Natural killer cell (primary cell): ENCODE data around the gene DENND5A. TPM values are rescaled to one million over a fixed set of nuclear protein-coding genes. Genes with fewer than 3 reads are reported as not detected.

ENCODE experiments used
- ATAC-seq, 3 donors: fragments of 150-1000 bp in 2 of 3; fragments of 200-7000 bp in 1 of 3; cut with Tn5 transposase; 1 replicate in 1 of 3; 2 replicates in 2 of 3; pipeline ENCODE4 v1.10.0; 2021; ENCODE audit warnings: mild to moderate bottlenecking in 2 of 3, moderate library complexity in 2 of 3
- DNase-seq, 2 donors: peaks; one replicate each; pipeline versions ENCODE4 v3.0.0 to v3.0.0-alpha.2; 2013 to 2021; ENCODE audit warnings: mixed read lengths in 1 of 2
- H3K27ac ChIP-seq: one replicate; pipeline ENCODE4 v1.5.1; 2013; ENCODE audit warnings: mild to moderate bottlenecking, low read length
- H3K27me3 ChIP-seq: one replicate; pipeline ENCODE4 v1.6.1; 2013; ENCODE audit warnings: low read length; ENCODE audit not compliant: control insufficient read depth, insufficient read depth
- H3K36me3 ChIP-seq: one replicate; pipeline ENCODE4 v1.6.1; 2013; ENCODE audit warnings: low read length; ENCODE audit not compliant: control insufficient read depth, insufficient read depth
- H3K4me1 ChIP-seq: one replicate; pipeline ENCODE4 v1.6.1; 2013; ENCODE audit warnings: low read length; ENCODE audit not compliant: control insufficient read depth, insufficient read depth
- H3K4me3 ChIP-seq: one replicate; pipeline ENCODE4 v1.5.1; 2013; ENCODE audit warnings: low read length
- H3K9me3 ChIP-seq: one replicate; pipeline ENCODE4 v1.6.1; 2013; ENCODE audit warnings: low read length; ENCODE audit not compliant: control insufficient read depth, insufficient read depth
- H3K27ac Mint-ChIP-seq, 2 donors: one replicate each; pipeline ENCODE4 v1.8.0; 2022; ENCODE audit warnings: mild to moderate bottlenecking in 2 of 2, mixed read lengths in 2 of 2, moderate library complexity in 1 of 2
- H3K27me3 Mint-ChIP-seq, 2 donors: one replicate each; pipeline ENCODE4 v1.8.0; 2022; ENCODE audit warnings: low read depth in 2 of 2, mixed read lengths in 2 of 2
- H3K36me3 Mint-ChIP-seq: one replicate; pipeline ENCODE4 v1.8.0; 2022; ENCODE audit warnings: mixed read lengths
- H3K4me1 Mint-ChIP-seq, 2 donors: one replicate each; pipeline ENCODE4 v1.8.0; 2022; ENCODE audit warnings: mixed read lengths in 2 of 2
- H3K4me3 Mint-ChIP-seq: one replicate; pipeline ENCODE4 v1.8.0; 2022; ENCODE audit warnings: mild to moderate bottlenecking, moderate library complexity, mixed read lengths
- H3K9me3 Mint-ChIP-seq, 2 donors: one replicate each; pipeline ENCODE4 v1.8.0; 2022; ENCODE audit warnings: mixed read lengths in 2 of 2
- WGBS: methylation state at CpG from one replicate; pipeline ENCODE4 v1.1.7; 2013; ENCODE audit warnings: missing lambda C conversion rate; ENCODE audit not compliant: insufficient coverage; 5-methylcytosine and 5-hydroxymethylcytosine counted together
- intact Hi-C: fragments of 100-400 bp; cut with micrococcal nuclease; formaldehyde crosslinking; loops from one replicate; pipeline ENCODE4 v1.14.2; 2022
- total RNA-seq, 4 donors: library from RNA; stranded (reverse); fragments of 120-200 nt in 1 of 4; gene quantifications; one replicate each; pipeline versions ENCODE4 v1.2.3 to v1.2.4, GENCODE V29; 2013 to 2022
- TF ChIP-seq, protein P1 (sequence below): fragments of 200-600 bp; IDR thresholded peaks from one replicate; pipeline ENCODE4 v1.8.0; 2022; ENCODE audit warnings: antibody characterized with exemption

The DENND5A gene
- total RNA-seq, 3 donors from 2014 or later (not counting 1 experiment from before 2014, with no cell fraction given) = 23.8 to 42.5 (median 38.7) TPM

DNA sequence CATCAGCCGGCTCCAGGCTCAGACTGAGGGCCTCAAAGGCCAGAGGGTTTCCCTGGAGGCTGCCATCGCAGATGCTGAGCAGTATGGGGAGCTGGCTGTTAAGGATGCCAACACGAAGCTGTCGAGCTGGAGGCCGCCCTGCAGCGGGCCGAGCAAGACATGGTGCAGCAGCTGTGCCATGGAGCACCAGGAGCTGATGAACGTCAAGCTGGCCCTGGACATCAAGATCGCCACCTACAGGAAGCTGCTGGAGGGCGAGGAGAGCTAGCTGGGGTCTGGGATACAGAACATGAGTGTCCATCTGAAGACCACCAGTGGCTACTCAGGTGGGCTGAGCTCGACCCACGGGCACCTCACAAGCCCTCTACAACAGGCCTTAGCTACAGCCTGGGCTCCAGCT, 169.7 kb downstream of the DENND5A start:
- H3K27ac Mint-ChIP-seq = no peak overlapping the region
- no peaks in the 10 kb centered on the region for H3K9me3 Mint-ChIP-seq

DNA sequence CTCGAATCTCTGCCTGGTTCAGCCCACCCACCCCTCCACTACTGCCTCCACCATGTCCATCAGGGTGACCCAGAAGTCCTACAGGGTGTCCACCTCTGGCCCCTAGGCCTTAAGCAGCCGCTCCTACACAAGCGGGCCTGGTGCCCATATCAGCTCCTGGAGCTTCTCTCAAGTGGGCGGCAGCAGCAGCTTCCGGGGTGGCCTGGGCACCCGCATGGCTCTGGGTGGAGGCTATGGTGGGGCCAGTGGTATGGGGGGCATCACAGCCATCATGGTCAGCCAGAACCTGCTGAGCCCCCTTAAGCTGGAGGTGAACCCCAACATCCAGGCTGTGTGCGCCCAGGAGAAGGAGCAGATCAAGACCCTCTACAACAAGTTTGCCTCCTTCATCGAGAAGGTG, 170.7 kb downstream of the DENND5A start:
- Mint-ChIP-seq H3K9me3 (no peaks in the 10 kb centered on the region), H3K36me3 (no peaks in the 10 kb centered on the region), H3K4me1 (peaks cover 0 to 11% of the 10 kb centered on the region in 2 donors), H3K27ac (no peak overlapping the region), H3K4me3 (no peak overlapping the region), H3K27me3 (peaks cover 35 to 47% of the 10 kb centered on the region in 2 donors)
- DNase-seq (no peak), ATAC-seq (no peak)
- H3K27ac ChIP-seq = no peak overlapping the region
- H3K27me3 ChIP-seq = peaks cover 11% of the 10 kb centered on the region
- no peaks in the 10 kb centered on the region for H3K9me3 ChIP-seq
- H3K36me3 ChIP-seq = no peaks in the 10 kb centered on the region
- 92% methylated on average over 8 of the region's 8 CpGs for WGBS
- no peak overlapping the region for H3K4me3 ChIP-seq
- intact Hi-C loops = no loop called here
- TF ChIP-seq, protein P1, sequence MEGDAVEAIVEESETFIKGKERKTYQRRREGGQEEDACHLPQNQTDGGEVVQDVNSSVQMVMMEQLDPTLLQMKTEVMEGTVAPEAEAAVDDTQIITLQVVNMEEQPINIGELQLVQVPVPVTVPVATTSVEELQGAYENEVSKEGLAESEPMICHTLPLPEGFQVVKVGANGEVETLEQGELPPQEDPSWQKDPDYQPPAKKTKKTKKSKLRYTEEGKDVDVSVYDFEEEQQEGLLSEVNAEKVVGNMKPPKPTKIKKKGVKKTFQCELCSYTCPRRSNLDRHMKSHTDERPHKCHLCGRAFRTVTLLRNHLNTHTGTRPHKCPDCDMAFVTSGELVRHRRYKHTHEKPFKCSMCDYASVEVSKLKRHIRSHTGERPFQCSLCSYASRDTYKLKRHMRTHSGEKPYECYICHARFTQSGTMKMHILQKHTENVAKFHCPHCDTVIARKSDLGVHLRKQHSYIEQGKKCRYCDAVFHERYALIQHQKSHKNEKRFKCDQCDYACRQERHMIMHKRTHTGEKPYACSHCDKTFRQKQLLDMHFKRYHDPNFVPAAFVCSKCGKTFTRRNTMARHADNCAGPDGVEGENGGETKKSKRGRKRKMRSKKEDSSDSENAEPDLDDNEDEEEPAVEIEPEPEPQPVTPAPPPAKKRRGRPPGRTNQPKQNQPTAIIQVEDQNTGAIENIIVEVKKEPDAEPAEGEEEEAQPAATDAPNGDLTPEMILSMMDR = no peak
- peaks cover 9% of the 10 kb centered on the region for H3K4me1 ChIP-seq

More for the DNA sequence above, 169.7 kb downstream of the DENND5A start:
- Mint-ChIP-seq H3K27me3 (peaks cover 31 to 47% of the 10 kb centered on the region in 2 donors), H3K36me3 (no peaks in the 10 kb centered on the region), H3K4me1 (peaks cover 0 to 11% of the 10 kb centered on the region in 2 donors), H3K4me3 (no peak overlapping the region)
- Histone ChIP-seq H3K27me3 (peaks cover 7% of the 10 kb centered on the region), H3K36me3 (no peaks in the 10 kb centered on the region), H3K27ac (no peak overlapping the region), H3K4me1 (peaks cover 9% of the 10 kb centered on the region), H3K4me3 (no peak overlapping the region), H3K9me3 (no peaks in the 10 kb centered on the region)
- ATAC-seq (no peak), DNase-seq (no peak)
- 87% methylated on average over 12 of the region's 12 CpGs for WGBS
- TF ChIP-seq, protein P1 = no peak
- intact Hi-C loops = no loop called here

DNA sequence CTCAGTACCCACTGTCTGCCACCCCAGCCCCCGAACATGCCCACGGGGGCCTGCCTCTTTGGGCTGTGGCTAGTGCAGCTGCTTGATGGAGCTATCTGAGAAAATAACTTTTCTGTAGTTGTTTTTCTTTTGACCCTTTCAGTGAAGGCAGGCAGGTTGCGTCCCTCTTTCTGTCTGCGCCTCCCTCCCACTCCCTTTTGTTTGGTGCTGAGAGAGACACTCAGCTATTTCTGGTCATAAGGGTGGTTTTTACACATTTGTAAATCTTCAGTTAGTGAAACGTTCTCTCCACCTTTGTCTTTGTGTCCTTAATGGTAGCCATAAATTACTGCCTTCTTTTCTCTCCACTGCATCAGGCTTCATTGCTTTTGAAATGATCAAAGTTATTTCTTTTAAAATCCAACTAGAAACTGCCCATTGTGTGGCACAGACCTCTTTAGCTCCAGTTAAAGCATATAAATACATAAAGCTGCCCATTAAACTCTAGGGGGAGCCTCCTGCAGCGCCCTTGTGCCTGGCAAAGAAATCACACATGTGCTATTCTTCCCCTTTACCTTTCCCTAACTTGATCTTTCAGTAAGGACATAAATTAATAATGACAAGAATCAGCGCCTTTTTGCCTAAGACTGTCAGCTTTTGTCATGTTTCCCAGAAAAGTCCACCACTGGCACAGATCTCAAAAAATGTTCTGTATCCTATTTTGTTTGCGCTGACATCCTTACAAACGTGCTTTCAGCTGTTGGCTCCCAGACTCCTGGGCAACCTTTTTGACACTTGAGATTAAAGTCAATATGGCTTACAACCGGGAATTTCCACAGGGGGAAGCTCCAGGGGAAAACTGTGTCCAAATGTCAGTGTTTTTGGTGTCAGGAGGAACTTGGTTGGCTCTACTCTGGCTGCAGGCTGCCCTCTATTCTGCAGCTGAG, 172.0 kb downstream of the DENND5A start:
- ATAC-seq (no peak), DNase-seq (no peak)
- Mint-ChIP-seq H3K9me3 (no peaks in the 10 kb centered on the region), H3K4me3 (peak overlapping the region; percentile 55), H3K27ac (no peak overlapping the region), H3K4me1 (peaks cover 0 to 11% of the 10 kb centered on the region in 2 donors), H3K36me3 (no peaks in the 10 kb centered on the region), H3K27me3 (peaks cover 40 to 54% of the 10 kb centered on the region in 2 donors)
- Histone ChIP-seq H3K4me3 (no peak overlapping the region), H3K27me3 (peaks cover 11% of the 10 kb centered on the region), H3K9me3 (no peaks in the 10 kb centered on the region), H3K36me3 (no peaks in the 10 kb centered on the region), H3K4me1 (peaks cover 9% of the 10 kb centered on the region), H3K27ac (no peak overlapping the region)
- WGBS = 65% methylated on average over 8 of the region's 10 CpGs
- intact Hi-C loops = no loop called here
- TF ChIP-seq, protein P1 = no peak
